Endothelial cell of umbilical vein (primary cell): ENCODE measurements around the gene PPP4R4.

ENCODE experiments used
- CTCF ChIP-seq, 2 donors: IDR thresholded peaks; 1 replicate in 1 of 2; 2 replicates in 1 of 2; pipeline ENCODE4 v1.5.1; 2011; ENCODE audit warnings: low read length in 2 of 2, mild to moderate bottlenecking in 2 of 2, moderate library complexity in 2 of 2, control low read depth in 1 of 2, inconsistent platforms in 1 of 2, low read depth in 1 of 2; ENCODE audit not compliant: insufficient read depth in 1 of 2; ENCODE audit errors: extremely low read depth in 1 of 2
- EZH2 ChIP-seq: IDR thresholded peaks from 2 replicates; pipeline ENCODE4 v1.6.1; 2012; ENCODE audit warnings: borderline replicate concordance, low read depth, mild to moderate bottlenecking, moderate library complexity, low read length, inconsistent platforms; ENCODE audit not compliant: severe bottlenecking
- FOS ChIP-seq: IDR thresholded peaks from 2 replicates; pipeline ENCODE4 v1.6.1; 2011; ENCODE audit warnings: mild to moderate bottlenecking, low read length, moderate library complexity, borderline replicate concordance; ENCODE audit not compliant: insufficient read depth
- GATA2 ChIP-seq: IDR thresholded peaks from 2 replicates; pipeline ENCODE4 v1.7.0; 2011; ENCODE audit warnings: low read depth, mild to moderate bottlenecking, moderate library complexity, mixed read lengths, low read length; ENCODE audit not compliant: insufficient read length, insufficient read depth
- JUN ChIP-seq: IDR thresholded peaks from 2 replicates; pipeline ENCODE4 v1.6.1; 2011; ENCODE audit warnings: borderline replicate concordance, low read depth; ENCODE audit not compliant: insufficient read length, insufficient read depth
- MAX ChIP-seq: IDR thresholded peaks from 2 replicates; pipeline ENCODE4 v1.6.1; 2011; ENCODE audit not compliant: insufficient read depth, insufficient read length
- POLR2A ChIP-seq: IDR thresholded peaks from 2 replicates; pipeline ENCODE4 v1.6.1; 2012; ENCODE audit warnings: low read depth, mild to moderate bottlenecking, control low read depth, low read length
- POLR2AphosphoS5 ChIP-seq: IDR thresholded peaks from 2 replicates; pipeline ENCODE4 v1.6.1; 2012; ENCODE audit warnings: low read depth, mild to moderate bottlenecking, control low read depth, low read length, moderate library complexity; ENCODE audit not compliant: insufficient read depth

GRCh38 chr14:94181835-94182234 is 7.7 kb downstream of the PPP4R4 start:
- no peak for TF ChIP-seq CTCF (IDR thresholded peaks at IDR 0.05; ENCODE audit: extremely low read depth in 1 of 2, insufficient read depth in 1 of 2, low read depth in 1 of 2, low read length in 2 of 2)
- no peak for TF ChIP-seq MAX
- TF ChIP-seq EZH2: no peak
- TF ChIP-seq POLR2AphosphoS5: no peak
- TF ChIP-seq POLR2A: no peak
- no peak for TF ChIP-seq JUN
- no peak for TF ChIP-seq GATA2
- TF ChIP-seq FOS: no peak
